MV-4-11 (cell line): ENCODE data around the gene RRAS2.
A peak's percentile ranks its signal among the peaks of the same experiment; 100 is the strongest.
"Not testable (repeated sequence)": the region's sequence is repeated elsewhere in the genome, so short reads cannot be mapped to it uniquely, and the experiment has no call there.

Experiments
- DNase-seq: peaks from one replicate; lab custom pipeline; 2025; lab: John Stamatoyannopoulos, UW

Gene RRAS2

DNA sequence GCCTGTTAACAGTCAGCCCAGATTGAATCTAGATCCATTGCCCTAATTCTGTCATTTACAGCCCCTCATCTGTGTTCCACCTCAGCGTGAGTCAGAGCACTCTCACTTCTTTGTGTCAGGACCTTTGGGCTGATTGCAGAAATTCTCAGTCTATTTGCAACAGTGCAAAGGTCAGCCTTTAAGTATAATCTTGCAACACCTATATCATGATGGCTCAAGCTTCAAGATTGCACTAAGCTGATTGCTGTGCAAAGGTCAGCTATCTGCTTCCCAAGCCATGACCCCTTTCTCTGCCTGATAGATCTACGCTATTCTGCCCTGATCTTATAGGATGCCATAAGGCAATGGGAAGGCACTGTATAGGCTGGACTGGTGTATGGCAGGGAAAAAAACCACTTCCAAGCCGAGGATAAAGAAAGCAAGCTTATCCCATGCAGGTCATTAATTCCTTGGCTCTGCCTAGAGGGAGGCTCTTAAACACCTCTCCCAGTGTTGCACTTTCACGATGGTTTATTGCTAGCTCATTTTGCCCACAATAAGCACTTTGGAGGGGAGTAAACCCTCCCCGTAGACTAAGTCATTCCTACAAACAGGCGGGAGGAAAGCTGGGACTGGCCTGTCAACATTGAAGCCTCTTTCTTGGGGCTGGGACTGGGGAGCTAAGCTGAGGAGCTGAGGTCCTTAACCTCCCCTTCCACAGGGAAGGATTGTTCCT, 100.6 kb downstream of the RRAS2 start:
- peak; percentile 10 for DNase-seq

- no peak for DNase-seq
Measured at GRCh38 chr11:14255238-14255534, 103.8 kb downstream of the RRAS2 start.

DNA sequence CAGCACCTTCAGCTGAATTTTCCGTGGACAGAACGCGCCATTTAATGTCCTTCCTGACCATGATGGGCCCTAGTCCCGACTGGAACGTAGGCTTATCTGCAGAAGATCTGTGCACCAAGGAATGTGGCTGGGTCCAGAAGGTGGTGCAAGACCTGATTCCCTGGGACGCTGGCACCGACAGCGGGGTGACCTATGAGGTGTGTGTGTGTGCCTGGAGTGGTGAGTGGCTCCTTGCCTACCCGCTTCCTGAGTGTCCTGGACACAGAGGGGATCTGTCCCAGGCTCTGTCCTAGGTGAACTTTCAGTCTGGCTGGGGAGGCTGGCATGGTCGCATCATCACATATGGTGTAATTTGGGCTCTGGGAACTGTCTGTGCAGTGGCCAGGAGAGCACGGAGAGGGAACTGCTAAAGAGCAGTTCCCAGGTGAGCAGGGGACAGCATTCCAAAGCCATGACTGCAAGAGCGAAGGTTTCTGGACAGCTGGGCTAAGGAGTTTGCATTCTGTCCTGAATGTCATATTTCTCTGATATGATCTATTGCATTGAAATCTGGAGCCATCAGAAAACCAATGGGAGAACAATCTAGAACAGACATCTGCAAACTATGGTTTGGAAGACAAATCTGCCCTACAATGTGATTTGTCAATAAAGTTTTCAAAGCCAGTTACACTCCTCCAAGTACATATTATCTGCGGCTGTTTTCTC, 104.3 kb downstream of the RRAS2 start:
- no peak for DNase-seq

DNA sequence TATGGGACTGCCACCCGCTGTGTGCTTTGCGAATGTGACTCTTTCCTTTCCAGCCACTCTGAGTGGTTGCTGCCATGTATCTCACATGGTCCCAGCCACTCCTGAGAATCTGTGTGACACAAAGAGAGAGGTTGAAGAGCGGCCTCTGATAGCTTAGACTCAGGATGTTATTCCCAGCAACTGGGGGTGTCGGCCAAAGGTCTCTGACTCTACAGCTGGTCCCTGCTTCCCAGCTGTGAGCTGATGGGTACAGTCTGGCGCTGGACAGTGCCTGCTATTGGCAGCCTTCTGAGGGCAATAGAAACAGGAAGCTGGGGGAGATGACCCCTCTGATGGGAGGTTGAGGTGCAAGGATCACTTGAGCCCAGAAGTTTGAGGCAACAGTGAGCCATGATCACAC, 105.1 kb downstream of the RRAS2 start:
- no peak for DNase-seq

- DNase-seq, result no peak
Measured at GRCh38 chr11:14253421-14253820, 105.6 kb downstream of the RRAS2 start.

GRCh38 chr11:14252501-14252900, 106.5 kb downstream of the RRAS2 start:
- DNase-seq, result not testable (repeated sequence)

- no peak for DNase-seq
Measured at GRCh38 chr11:14251754-14252153, 107.2 kb downstream of the RRAS2 start.

DNA sequence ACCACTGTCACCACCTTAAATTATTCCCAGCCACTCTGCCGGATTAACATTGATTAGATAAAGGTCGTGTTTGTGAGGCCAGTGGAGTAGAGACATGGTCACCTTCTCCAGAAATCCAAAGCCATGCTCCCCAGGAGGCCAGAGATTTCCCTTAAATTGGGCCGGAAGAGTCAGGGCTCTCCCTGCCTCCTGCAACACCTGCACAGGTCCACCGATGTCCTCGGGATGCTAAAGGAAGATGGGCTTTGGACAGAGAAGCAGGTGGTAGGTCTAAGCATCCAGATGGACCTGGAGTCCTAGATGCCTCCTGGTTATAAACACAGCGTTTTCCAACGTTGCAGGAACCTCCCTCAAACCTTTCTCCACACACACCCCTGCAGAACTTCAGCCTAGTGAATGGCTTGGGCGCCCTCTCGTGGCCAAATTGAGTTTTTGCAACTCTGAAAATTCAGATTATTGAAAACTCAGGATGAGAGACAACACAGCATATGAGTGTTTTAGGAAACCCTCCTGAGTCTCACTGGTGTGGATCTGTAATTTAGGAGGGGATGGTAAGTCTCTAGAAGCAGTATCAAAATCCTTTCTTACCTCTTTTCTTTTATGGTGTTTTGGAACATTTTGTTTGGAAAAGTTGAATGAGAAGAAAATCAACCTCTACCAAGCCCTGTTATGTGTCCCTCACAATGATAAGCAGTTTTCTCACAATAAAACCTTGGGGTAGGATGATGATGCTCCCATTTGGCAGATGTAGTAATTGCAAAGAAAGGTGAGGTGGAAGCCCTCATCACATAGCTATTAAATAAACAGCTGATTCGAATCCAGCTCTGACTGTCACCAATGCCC, 109.6 kb downstream of the RRAS2 start:
- DNase-seq, result peak; percentile 25

GRCh38 chr11:14248580-14248981, 110.4 kb downstream of the RRAS2 start:
- no peak for DNase-seq

DNA sequence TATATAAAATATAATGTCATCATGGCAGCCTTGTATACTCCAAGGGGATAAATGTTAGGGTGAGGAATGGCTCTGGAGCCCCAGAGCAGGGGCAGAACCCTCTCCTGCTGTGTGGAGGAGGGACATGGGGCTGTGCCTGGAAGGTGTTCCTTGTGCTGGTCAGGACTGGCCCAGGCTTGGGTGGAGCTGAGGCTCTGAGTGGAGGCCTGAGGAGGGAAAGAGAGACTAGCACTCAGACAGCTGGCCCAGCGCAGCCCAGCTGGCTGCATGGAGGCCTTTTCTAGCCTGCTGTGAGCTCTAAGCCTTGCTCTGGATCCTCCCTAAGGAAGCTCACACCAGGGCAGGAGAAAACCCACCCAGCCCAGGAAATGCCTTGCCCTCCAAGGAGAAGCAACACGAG, 113.5 kb downstream of the RRAS2 start:
- no peak for DNase-seq

DNA sequence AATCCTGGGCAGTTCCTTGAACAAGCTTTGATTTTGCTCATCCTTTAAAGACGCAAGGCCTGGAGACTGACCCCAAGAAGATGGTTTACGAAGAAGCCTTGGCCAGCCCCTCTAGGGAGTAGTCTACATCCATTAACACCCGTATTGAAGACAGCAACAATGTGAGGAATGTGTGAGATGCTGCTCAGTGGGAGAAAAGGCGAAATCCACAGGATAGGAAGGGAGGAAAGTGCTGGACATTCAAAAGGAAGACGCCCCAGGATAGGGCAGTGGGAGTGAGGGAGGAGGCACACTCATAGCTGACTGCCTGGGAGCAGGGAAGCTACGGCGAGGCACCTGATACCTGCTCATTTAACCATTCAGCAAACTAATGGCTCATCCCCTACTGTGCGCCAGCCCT, 114.1 kb downstream of the RRAS2 start:
- DNase-seq, result no peak

DNA sequence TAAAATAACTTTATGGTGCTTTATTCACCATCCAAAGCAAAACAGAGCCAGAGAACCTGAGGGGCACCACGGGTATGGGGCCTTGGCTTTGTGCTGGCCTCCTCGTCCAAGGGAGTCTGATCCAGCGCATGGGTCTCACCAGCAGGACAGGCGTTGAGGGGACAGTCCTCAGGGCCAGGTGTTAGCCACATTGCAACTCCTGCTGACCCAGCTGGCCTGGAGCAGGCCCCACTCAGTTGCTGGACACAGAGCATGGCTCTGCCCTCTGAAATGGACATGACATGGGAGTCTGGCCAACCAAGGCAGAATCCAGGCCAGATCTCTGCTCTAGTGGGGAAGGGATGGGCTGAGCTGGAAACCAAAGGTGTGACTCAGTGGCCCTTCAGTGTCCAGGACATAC, 116.2 kb downstream of the RRAS2 start:
- no peak for DNase-seq

DNA sequence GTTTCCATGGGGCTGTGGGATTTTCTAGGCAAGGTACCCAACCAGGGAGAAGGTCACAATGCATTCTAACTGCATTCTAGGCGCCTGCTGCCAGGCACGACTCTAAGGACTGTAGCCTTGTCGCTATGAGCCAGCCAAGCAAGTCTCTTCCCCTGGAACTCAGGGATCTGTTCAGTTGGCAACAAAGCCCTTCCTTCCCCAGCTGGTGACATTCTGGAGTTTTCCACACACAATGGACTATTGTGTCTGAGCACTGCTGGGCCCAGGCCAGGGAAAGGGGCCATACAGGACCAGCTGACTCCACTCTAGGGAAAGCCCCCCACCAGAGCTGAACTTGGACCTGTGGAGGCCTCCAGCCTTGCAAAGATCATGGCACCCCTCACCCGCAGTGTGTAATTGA, 116.8 kb downstream of the RRAS2 start:
- no peak for DNase-seq

DNA sequence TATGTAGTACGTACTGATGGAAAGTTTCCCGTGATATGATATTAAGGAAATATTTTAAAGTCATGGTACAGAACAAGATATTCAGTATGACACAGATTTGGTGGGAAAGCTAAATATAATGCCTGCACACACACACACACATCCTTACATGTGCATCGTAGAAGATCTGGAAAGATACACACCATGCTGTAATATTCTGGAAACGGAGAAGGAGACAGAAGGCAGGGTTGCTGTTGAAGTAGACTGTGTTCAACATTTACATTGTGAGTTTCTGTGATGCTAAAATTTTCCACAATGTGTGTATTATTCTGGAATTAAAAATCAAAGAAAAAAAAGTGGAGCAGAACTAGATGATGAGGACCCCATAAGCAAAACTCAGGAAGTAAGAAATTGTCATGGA, 118.0 kb downstream of the RRAS2 start:
- DNase-seq, result no peak

DNA sequence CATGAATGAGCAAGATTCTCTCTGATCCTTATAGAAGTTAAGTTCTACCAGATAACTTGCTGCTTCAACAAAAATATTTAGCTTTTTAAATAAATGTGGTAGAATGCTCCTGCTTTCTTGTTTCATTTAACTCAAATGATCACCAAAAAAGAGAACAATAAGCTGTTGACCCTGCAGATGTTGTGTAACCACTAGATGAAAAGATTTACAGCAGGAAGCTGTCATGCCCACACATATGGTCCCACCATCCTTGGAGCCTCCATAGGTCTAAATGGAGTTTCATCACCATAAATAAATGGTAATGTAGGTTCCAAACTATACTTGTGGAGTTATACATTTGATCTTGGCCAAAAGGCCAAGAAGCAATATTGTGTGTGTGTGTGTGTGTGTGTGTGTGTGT, 118.8 kb downstream of the RRAS2 start:
- DNase-seq, result peak; percentile 86

- peak; percentile 93 for DNase-seq
Measured at GRCh38 chr11:14237444-14237961, 121.5 kb downstream of the RRAS2 start.

DNA sequence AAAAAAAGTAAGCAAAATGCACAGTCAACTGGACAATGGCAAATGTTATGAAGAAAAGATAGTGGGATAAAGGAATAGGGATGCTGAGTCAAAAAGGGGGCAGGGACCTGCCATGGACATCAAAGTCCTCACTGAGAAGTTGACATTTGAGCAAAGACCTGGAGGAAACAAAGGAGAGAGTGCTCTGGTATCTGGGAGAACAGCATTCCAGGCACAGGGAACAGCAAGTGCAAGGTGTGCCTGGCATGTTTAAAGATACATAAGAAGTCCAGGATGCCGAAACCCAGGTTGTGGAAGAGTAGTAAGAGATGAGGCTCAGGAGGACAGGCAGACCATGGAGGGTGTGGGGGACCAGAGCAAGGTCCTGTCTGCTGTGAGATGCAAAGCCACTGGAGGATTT, 123.3 kb downstream of the RRAS2 start:
- no peak for DNase-seq

DNA sequence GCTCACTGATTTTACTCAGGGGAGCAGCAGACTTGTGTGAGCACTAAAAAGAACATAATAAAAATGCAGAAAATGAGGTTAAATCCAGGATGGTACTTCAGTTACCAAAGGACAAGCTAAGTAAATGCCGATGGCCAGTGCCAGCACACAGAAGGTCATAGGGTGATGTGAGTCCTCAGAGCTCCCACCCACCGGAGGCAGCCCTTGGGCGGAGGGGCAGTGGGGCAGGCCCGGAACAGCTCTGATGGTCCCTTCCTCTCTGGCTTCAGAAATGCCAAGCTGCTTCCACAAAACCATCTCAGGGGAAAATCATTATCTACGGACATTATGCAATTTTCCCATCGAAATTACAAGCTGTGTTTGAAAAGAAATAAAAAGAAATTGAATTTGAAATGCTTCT, 124.5 kb downstream of the RRAS2 start:
- DNase-seq, result no peak

- no peak for DNase-seq
Measured at GRCh38 chr11:14232652-14233051, 126.3 kb downstream of the RRAS2 start.

DNA sequence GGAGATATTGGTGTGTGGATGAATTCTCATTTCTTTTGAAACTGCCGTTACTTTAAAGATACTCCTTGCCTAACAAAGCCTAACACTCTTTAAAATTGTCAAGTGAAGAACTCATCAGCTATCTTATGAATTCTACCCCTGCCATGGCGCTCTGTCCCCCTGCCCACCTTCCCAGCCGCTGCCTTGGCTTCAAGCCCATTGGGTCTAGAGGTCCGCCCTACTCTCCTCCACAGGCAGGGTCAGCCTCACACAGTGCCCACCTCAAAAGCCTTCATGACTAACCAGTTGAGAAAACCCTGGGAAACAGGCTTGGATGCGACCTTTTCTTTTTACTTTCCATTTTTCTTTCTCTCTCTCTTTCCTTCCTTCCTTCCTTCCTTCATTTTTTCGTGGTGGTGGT, 128.6 kb downstream of the RRAS2 start:
- DNase-seq, result no peak

- DNase-seq, result no peak
Measured at GRCh38 chr11:14229472-14229871, 129.5 kb downstream of the RRAS2 start.

DNA sequence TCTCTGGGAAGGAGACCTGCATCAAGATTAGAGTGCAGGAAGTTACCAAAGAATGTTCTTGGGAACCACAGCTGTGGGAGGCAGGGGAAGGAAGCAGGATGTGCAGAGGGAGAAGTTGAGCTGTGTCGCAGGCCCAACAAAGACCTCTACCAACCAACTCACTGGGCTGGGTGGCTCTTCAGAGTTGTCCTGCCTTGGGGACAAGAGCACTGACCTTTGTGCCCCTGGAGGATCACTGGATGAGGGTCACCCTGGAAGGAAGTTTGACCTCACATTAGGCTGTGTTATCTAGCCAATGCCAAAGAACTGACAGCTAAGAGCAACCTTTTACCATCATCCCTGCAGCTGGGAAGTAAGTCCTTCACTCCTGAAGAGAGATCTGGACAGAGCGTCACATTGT, 130.6 kb downstream of the RRAS2 start:
- DNase-seq, result no peak
